ENCODE data around the gene KPNA6.

DNA sequence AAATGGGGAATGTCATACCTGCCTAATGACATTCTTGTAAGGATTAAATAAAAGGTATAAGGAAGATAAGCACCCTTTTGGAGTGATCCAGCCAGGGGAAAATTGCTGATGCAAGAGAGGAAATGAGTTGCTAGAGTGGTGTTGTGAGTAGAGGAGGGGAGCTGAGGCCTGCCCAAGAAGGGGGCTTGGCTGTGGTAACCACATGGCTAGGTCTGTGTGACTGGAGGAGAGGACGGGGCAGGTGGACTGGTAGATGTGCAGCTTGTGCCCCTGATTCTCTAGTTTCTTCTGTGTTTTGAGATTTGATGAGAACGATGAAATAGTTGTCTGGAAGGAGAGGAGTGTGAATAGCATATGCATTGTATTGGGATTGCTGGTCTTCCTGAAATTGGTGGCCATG, 78.2 kb downstream of the KPNA6 start:
- no peak for TF ChIP-seq ZMYM2 (CRISPR knock-in tag; IDR thresholded peaks at IDR 0.05)
- TF ChIP-seq, protein P1, sequence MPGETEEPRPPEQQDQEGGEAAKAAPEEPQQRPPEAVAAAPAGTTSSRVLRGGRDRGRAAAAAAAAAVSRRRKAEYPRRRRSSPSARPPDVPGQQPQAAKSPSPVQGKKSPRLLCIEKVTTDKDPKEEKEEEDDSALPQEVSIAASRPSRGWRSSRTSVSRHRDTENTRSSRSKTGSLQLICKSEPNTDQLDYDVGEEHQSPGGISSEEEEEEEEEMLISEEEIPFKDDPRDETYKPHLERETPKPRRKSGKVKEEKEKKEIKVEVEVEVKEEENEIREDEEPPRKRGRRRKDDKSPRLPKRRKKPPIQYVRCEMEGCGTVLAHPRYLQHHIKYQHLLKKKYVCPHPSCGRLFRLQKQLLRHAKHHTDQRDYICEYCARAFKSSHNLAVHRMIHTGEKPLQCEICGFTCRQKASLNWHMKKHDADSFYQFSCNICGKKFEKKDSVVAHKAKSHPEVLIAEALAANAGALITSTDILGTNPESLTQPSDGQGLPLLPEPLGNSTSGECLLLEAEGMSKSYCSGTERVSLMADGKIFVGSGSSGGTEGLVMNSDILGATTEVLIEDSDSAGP (CRISPR knock-in tag; IDR thresholded peaks at IDR 0.05; ENCODE audit: borderline replicate concordance): no peak
- no peak for TF ChIP-seq RBM39 (IDR thresholded peaks at IDR 0.05; ENCODE audit: low read depth, low read length, poor library complexity, severe bottlenecking)
- TF ChIP-seq TMF1 (CRISPR knock-in tag; IDR thresholded peaks at IDR 0.05; ENCODE audit: low read depth): no peak
- TF ChIP-seq POLR2A (IDR thresholded peaks at IDR 0.05; ENCODE audit: insufficient read depth in 1 of 2, low read depth in 2 of 2, low read length in 2 of 2): no peak
- no peak for TF ChIP-seq KDM1A (CRISPR knock-in tag; IDR thresholded peaks at IDR 0.05)
- no peak for TF ChIP-seq ETV5 (CRISPR knock-in tag; IDR thresholded peaks at IDR 0.05; ENCODE audit: borderline replicate concordance)
- no peak for TF ChIP-seq MTA3 (CRISPR knock-in tag; IDR thresholded peaks at IDR 0.05)
